Measurements from ENCODE around the gene ISLR2.
A peak's percentile ranks its signal among the peaks of the same experiment; 100 is the strongest.
"Not testable (repeated sequence)": the region's sequence is repeated elsewhere in the genome, so short reads cannot be mapped to it uniquely, and the experiment has no call there.

ISLR2 gene

DNA sequence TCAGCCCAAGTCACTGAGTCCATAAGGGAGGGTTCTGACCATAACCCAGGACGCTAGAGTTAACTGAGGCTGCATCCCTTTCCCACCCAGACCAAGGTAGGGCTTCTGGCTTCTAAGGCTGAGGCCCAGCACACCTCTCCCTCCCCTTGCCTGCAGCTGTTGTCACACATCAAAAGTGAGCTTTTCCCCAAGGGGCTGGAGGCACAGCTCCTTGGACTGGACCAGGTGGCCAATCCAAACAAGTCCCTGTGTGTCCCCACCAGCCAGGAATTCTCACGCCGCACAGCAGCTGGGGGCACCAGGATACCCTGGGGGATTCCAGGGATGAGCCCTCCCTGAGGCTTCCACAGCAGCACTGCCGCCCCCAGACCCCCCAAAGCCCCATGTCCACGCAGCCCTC is 22.3 kb upstream of the ISLR2 start:
- H3K27ac ChIP-seq (ENCODE audit: insufficient read depth in 1 of 2, low read depth in 1 of 2, low read length in 2 of 2, poor library complexity in 1 of 2, severe bottlenecking in 2 of 2) = no peak overlapping the region
- no peak overlapping the region for H3K4me3 ChIP-seq (ENCODE audit: control insufficient read depth in 1 of 7, extremely low read depth in 1 of 7, insufficient read depth in 4 of 7, low read depth in 2 of 7, low read length in 6 of 7)
- H3K27me3 ChIP-seq (replicated peaks in 2 of 5; ENCODE audit: control insufficient read depth in 4 of 5, insufficient read depth in 5 of 5, low read length in 4 of 5) = no peaks in the 10 kb centered on the region
- POLR2A ChIA-PET = no interaction called here
- DNase-seq = no peak
- WGBS (ENCODE audit: insufficient coverage) = 94% methylated on average over 2 of the region's 5 CpGs
- no peaks in the 10 kb centered on the region for H3K9me3 ChIP-seq (ENCODE audit: control extremely low read depth in 1 of 5, control insufficient read depth in 4 of 5, insufficient read depth in 2 of 5, low read depth in 1 of 5, low read length in 4 of 5)
- CTCF ChIA-PET = no interaction called here
- no peaks in the 10 kb centered on the region for H3K36me3 ChIP-seq (ENCODE audit: control insufficient read depth in 4 of 4, insufficient read depth in 4 of 4, low read length in 3 of 4)
- H3K4me1 ChIP-seq (ENCODE audit: control extremely low read depth in 1 of 4, control insufficient read depth in 4 of 4, insufficient read depth in 4 of 4, low read length in 3 of 4) = no peaks in the 10 kb centered on the region

DNA sequence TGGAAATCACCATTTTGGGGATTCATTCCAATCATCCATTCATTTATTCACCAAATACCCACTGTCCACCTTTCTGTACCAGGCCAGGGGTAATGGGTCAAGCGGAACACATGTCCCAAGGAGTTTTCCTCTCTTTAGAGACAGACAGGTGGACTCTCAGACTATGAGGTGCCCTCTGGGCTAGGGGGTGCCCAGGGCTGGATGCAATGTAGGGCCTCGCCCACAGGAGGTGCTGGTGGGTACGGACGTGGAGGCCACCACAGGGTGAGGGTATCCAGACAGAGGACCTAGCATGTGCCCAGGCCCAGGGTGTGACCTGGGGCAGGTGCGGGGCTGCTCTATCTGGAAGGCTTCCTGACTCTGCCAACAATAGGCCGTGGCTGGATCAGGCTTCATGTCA is 21.8 kb upstream of the ISLR2 start:
- POLR2A ChIA-PET; H3K27ac ChIP-seq (ENCODE audit: insufficient read depth in 1 of 2, low read depth in 1 of 2, low read length in 2 of 2, poor library complexity in 1 of 2, severe bottlenecking in 2 of 2); H3K4me3 ChIP-seq (ENCODE audit: control insufficient read depth in 1 of 7, extremely low read depth in 1 of 7, insufficient read depth in 4 of 7, low read depth in 2 of 7, low read length in 6 of 7); DNase-seq; H3K36me3 ChIP-seq (ENCODE audit: control insufficient read depth in 4 of 4, insufficient read depth in 4 of 4, low read length in 3 of 4); H3K9me3 ChIP-seq (ENCODE audit: control extremely low read depth in 1 of 5, control insufficient read depth in 4 of 5, insufficient read depth in 2 of 5, low read depth in 1 of 5, low read length in 4 of 5); H3K27me3 ChIP-seq (replicated peaks in 2 of 5; ENCODE audit: control insufficient read depth in 4 of 5, insufficient read depth in 5 of 5, low read length in 4 of 5); CTCF ChIA-PET; H3K4me1 ChIP-seq (ENCODE audit: control extremely low read depth in 1 of 4, control insufficient read depth in 4 of 4, insufficient read depth in 4 of 4, low read length in 3 of 4): not testable (repeated sequence)
- 100% methylated on average over 1 of the region's 6 CpGs for WGBS (ENCODE audit: insufficient coverage)

DNA sequence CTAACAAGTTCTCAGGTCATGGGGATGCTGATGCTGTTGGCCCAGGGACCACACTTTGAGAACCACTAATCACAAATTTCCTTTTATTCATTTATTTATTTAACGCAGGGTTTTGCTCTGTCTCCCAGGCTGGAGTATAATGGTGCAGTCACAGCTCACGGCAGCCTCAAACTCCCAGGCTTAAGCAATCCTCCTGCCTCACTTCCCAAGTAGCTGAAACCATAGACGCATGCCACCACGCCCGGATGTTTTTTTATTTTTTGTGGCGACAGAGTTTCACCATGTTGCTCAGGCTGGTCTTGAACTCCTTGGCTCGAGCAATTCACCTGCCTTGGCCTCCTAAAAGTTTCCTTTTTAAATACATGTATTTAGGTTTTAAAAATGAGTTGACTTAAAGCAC is 20.7 kb upstream of the ISLR2 start:
- H3K9me3 ChIP-seq (ENCODE audit: control extremely low read depth in 1 of 5, control insufficient read depth in 4 of 5, insufficient read depth in 2 of 5, low read depth in 1 of 5, low read length in 4 of 5) = no peaks in the 10 kb centered on the region
- no peak overlapping the region for H3K4me3 ChIP-seq (ENCODE audit: control insufficient read depth in 1 of 7, extremely low read depth in 1 of 7, insufficient read depth in 4 of 7, low read depth in 2 of 7, low read length in 6 of 7)
- 100% methylated on average over 5 of the region's 7 CpGs for WGBS (ENCODE audit: insufficient coverage)
- CTCF ChIA-PET = interaction anchor here (1.3 kb wide), 1 partner anchor 9 kb away, joined by 4 read pairs; no protein-coding TSS in a partner anchor
- DNase-seq = no peak
- no peaks in the 10 kb centered on the region for H3K4me1 ChIP-seq (ENCODE audit: control extremely low read depth in 1 of 4, control insufficient read depth in 4 of 4, insufficient read depth in 4 of 4, low read length in 3 of 4)
- H3K27me3 ChIP-seq (replicated peaks in 2 of 5; ENCODE audit: control insufficient read depth in 4 of 5, insufficient read depth in 5 of 5, low read length in 4 of 5) = no peaks in the 10 kb centered on the region
- POLR2A ChIA-PET = no interaction called here
- no peaks in the 10 kb centered on the region for H3K36me3 ChIP-seq (ENCODE audit: control insufficient read depth in 4 of 4, insufficient read depth in 4 of 4, low read length in 3 of 4)
- H3K27ac ChIP-seq (ENCODE audit: insufficient read depth in 1 of 2, low read depth in 1 of 2, low read length in 2 of 2, poor library complexity in 1 of 2, severe bottlenecking in 2 of 2) = no peak overlapping the region

DNA sequence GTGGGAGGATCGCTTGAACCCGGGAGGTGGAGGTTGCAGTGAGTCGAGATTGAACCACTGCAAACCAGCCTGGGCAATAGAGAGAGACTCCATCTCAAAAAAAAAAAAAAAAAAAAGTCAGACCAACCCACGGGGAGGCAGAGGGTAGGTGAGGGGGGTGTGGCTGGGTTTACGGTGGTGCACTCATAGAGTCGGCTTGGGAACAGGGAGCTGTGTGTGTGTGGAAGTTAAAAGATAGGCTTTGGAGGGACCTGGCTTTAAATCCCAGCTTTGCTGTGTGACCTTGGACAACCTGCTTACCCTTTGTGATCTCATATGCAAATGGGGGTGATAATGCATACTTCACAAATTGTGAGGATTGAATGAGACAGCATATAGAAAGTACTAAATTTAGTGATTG is 10.0 kb upstream of the ISLR2 start:
- no peak overlapping the region for H3K27ac ChIP-seq (ENCODE audit: insufficient read depth in 1 of 2, low read depth in 1 of 2, low read length in 2 of 2, poor library complexity in 1 of 2, severe bottlenecking in 2 of 2)
- H3K27me3 ChIP-seq (replicated peaks in 2 of 5; ENCODE audit: control insufficient read depth in 4 of 5, insufficient read depth in 5 of 5, low read length in 4 of 5) = peaks cover 0 to 3% (median 0%) of the 10 kb centered on the region in 5 experiments
- DNase-seq = no peak
- 100% methylated on average over 2 of the region's 6 CpGs for WGBS (ENCODE audit: insufficient coverage)
- H3K4me3 ChIP-seq (ENCODE audit: control insufficient read depth in 1 of 7, extremely low read depth in 1 of 7, insufficient read depth in 4 of 7, low read depth in 2 of 7, low read length in 6 of 7) = no peak overlapping the region
- peaks cover 0 to 2% (median 0%) of the 10 kb centered on the region in 5 experiments for H3K9me3 ChIP-seq (ENCODE audit: control extremely low read depth in 1 of 5, control insufficient read depth in 4 of 5, insufficient read depth in 2 of 5, low read depth in 1 of 5, low read length in 4 of 5)
- no peaks in the 10 kb centered on the region for H3K36me3 ChIP-seq (ENCODE audit: control insufficient read depth in 4 of 4, insufficient read depth in 4 of 4, low read length in 3 of 4)
- CTCF ChIA-PET = interaction anchor here (1.2 to 3.5 kb wide), 2 partner anchors 184 to 202 kb away, joined by 4 to 16 read pairs; no protein-coding TSS in a partner anchor
- H3K4me1 ChIP-seq (ENCODE audit: control extremely low read depth in 1 of 4, control insufficient read depth in 4 of 4, insufficient read depth in 4 of 4, low read length in 3 of 4) = peaks cover 9 to 30% (median 26%) of the 10 kb centered on the region in 4 experiments
- POLR2A ChIA-PET = no interaction called here

DNA sequence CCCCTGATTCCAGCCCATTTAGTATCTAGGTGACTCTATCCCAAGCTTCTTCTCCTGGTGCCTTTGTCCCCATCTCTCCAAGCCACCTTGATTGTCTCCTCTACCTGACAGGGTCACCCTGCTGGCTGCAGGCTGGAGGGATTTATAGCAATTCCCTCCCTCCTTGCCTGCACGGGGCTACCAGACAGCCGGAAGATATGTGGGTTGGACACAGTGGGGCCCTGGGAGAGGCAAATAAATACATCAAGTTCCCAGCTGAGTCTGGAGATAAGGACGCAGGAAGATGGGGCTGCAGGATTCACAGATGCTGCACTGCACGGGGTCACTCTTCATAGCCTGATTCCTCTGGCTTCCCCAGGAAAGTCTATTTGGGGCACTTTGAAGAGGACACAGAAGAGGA is 9.3 kb upstream of the ISLR2 start:
- ChIA-PET CTCF (interaction anchor here (1.2 to 3.5 kb wide), 2 partner anchors 183 to 201 kb away, joined by 4 to 16 read pairs; no protein-coding TSS in a partner anchor), POLR2A (no interaction called here)
- Histone ChIP-seq H3K27ac (ENCODE audit: insufficient read depth in 1 of 2, low read depth in 1 of 2, low read length in 2 of 2, poor library complexity in 1 of 2, severe bottlenecking in 2 of 2) (no peak overlapping the region), H3K36me3 (ENCODE audit: control insufficient read depth in 4 of 4, insufficient read depth in 4 of 4, low read length in 3 of 4) (no peaks in the 10 kb centered on the region), H3K4me1 (ENCODE audit: control extremely low read depth in 1 of 4, control insufficient read depth in 4 of 4, insufficient read depth in 4 of 4, low read length in 3 of 4) (peaks cover 9 to 30% (median 26%) of the 10 kb centered on the region in 4 experiments), H3K27me3 (replicated peaks in 2 of 5; ENCODE audit: control insufficient read depth in 4 of 5, insufficient read depth in 5 of 5, low read length in 4 of 5) (peaks cover 0 to 9% (median 2%) of the 10 kb centered on the region in 5 experiments), H3K9me3 (ENCODE audit: control extremely low read depth in 1 of 5, control insufficient read depth in 4 of 5, insufficient read depth in 2 of 5, low read depth in 1 of 5, low read length in 4 of 5) (peaks cover 0 to 2% (median 0%) of the 10 kb centered on the region in 5 experiments), H3K4me3 (ENCODE audit: control insufficient read depth in 1 of 7, extremely low read depth in 1 of 7, insufficient read depth in 4 of 7, low read depth in 2 of 7, low read length in 6 of 7) (no peak overlapping the region)
- peak in 1 of 3 donors; percentile 20 for DNase-seq
- 30% methylated on average over 2 of the region's 4 CpGs for WGBS (ENCODE audit: insufficient coverage)

DNA sequence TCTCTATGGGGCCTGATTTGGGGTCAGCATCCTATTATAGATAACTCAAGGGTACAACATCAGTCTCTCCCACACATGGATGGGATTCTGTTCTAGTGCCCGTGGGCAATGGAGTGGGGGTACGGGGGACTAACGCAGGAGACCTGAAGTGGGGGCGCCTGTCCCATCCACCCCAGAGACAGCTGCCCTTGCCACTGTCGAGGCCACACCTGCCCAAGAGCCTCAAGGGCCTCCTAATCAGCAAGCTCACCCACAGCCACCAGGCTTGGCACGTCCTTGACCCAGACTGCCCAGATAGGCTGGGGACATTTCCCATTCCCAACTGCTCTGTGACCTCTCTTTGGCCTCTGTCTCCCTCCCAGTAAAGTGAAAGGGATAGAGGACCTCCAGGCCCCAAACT is 8.5 kb upstream of the ISLR2 start:
- no peak overlapping the region for H3K27ac ChIP-seq (ENCODE audit: insufficient read depth in 1 of 2, low read depth in 1 of 2, low read length in 2 of 2, poor library complexity in 1 of 2, severe bottlenecking in 2 of 2)
- ChIA-PET POLR2A (no interaction called here), CTCF (interaction anchor here (3.5 kb wide), 1 partner anchor 200 kb away, joined by 16 read pairs; no protein-coding TSS in a partner anchor)
- 100% methylated on average over 6 of the region's 6 CpGs for WGBS (ENCODE audit: insufficient coverage)
- no peaks in the 10 kb centered on the region for H3K36me3 ChIP-seq (ENCODE audit: control insufficient read depth in 4 of 4, insufficient read depth in 4 of 4, low read length in 3 of 4)
- DNase-seq = no peak
- no peak overlapping the region for H3K4me3 ChIP-seq (ENCODE audit: control insufficient read depth in 1 of 7, extremely low read depth in 1 of 7, insufficient read depth in 4 of 7, low read depth in 2 of 7, low read length in 6 of 7)
- peaks cover 0 to 2% (median 0%) of the 10 kb centered on the region in 5 experiments for H3K9me3 ChIP-seq (ENCODE audit: control extremely low read depth in 1 of 5, control insufficient read depth in 4 of 5, insufficient read depth in 2 of 5, low read depth in 1 of 5, low read length in 4 of 5)
- peaks cover 9 to 30% (median 26%) of the 10 kb centered on the region in 4 experiments for H3K4me1 ChIP-seq (ENCODE audit: control extremely low read depth in 1 of 4, control insufficient read depth in 4 of 4, insufficient read depth in 4 of 4, low read length in 3 of 4)
- peaks cover 0 to 14% (median 6%) of the 10 kb centered on the region in 5 experiments for H3K27me3 ChIP-seq (replicated peaks in 2 of 5; ENCODE audit: control insufficient read depth in 4 of 5, insufficient read depth in 5 of 5, low read length in 4 of 5)

DNA sequence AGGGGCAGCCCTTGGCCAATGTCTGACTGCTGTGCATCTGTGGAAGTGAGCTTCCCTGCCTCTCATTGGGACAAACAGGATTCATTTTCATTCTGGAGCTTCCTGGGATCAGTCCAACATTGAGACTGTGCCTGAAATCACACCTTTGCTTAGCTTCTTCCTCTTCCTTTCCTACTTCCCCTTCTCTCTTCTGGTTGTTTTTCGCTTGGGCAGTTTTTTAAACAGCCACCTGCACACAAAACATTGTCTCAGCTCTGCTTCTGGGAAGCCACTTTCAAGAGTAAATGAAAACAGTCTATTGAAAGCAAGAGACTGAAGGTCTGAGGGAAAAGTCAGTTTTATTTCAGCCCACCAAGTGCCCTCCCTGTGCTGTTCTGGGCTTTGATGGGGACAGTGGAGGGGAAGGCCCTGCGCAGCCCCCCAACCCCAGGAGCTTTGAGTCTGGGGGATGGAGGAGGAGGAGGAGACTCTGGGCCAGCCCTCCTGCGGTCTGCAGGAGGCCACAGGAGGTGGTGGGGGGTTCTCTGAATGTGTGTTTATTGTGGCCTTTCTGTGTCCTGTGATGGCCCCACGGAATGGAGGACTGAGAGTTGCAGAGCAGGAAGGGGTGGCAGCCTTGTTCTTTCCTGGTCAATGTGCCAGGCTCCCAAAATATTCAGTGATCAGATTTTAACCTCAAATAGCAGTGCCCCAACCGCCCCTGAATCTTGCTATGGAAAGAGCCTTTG is 7.8 kb upstream of the ISLR2 start:
- Histone ChIP-seq H3K27me3 (replicated peaks in 2 of 5; ENCODE audit: control insufficient read depth in 4 of 5, insufficient read depth in 5 of 5, low read length in 4 of 5) (peaks cover 0 to 21% (median 8%) of the 10 kb centered on the region in 5 experiments), H3K4me1 (ENCODE audit: control extremely low read depth in 1 of 4, control insufficient read depth in 4 of 4, insufficient read depth in 4 of 4, low read length in 3 of 4) (peaks cover 9 to 33% (median 26%) of the 10 kb centered on the region in 4 experiments)
- 6% methylated on average over 4 of the region's 5 CpGs for WGBS (ENCODE audit: insufficient coverage)

More for the DNA sequence above, 7.8 kb upstream of the ISLR2 start:
- POLR2A ChIA-PET = no interaction called here
- Histone ChIP-seq H3K36me3 (ENCODE audit: control insufficient read depth in 4 of 4, insufficient read depth in 4 of 4, low read length in 3 of 4) (no peaks in the 10 kb centered on the region), H3K4me3 (ENCODE audit: control insufficient read depth in 1 of 7, extremely low read depth in 1 of 7, insufficient read depth in 4 of 7, low read depth in 2 of 7, low read length in 6 of 7) (peak overlapping the region in 1 of 7 experiments; percentile 32), H3K9me3 (ENCODE audit: control extremely low read depth in 1 of 5, control insufficient read depth in 4 of 5, insufficient read depth in 2 of 5, low read depth in 1 of 5, low read length in 4 of 5) (peaks cover 0 to 2% (median 0%) of the 10 kb centered on the region in 5 experiments), H3K27ac (ENCODE audit: insufficient read depth in 1 of 2, low read depth in 1 of 2, low read length in 2 of 2, poor library complexity in 1 of 2, severe bottlenecking in 2 of 2) (no peak overlapping the region)
- DNase-seq = peak in 1 of 3 donors; percentile 12
- CTCF ChIA-PET = interaction anchor here (0.7 to 3.5 kb wide), 2 partner anchors 150 to 200 kb away, joined by 3 to 16 read pairs; no protein-coding TSS in a partner anchor
